H54 (cell line): ENCODE measurements around the gene CHD1.
A peak's percentile ranks its signal among the peaks of the same experiment; 100 is the strongest.

Experiments used
- DNase-seq: peaks from one replicate; pipeline ENCODE4 v3.0.0; 2011; ENCODE audit warnings: low spot score, mixed read lengths; ENCODE audit not compliant: insufficient read length
- FAIRE-seq: peaks from 3 replicates; lab custom pipeline; 2011; peaks lifted over from hg19 to GRCh38; lab: Jason Lieb, UNC
- POLR2A ChIP-seq: IDR thresholded peaks from 2 replicates; pipeline ENCODE4 v1.6.1; 2011; ENCODE audit warnings: low read depth, mild to moderate bottlenecking, low read length

CHD1 gene

GRCh38 chr5:98899456-98899855 is 29.4 kb downstream of the CHD1 start:
- no peak for TF ChIP-seq POLR2A
- FAIRE-seq = no peak
- DNase-seq = no peak

GRCh38 chr5:98898743-98899142 is 30.1 kb downstream of the CHD1 start:
- no peak for TF ChIP-seq POLR2A
- DNase-seq (no peak), FAIRE-seq (no peak)

GRCh38 chr5:98891591-98891990 is 37.2 kb downstream of the CHD1 start:
- FAIRE-seq (no peak), DNase-seq (no peak)
- TF ChIP-seq POLR2A = no peak

GRCh38 chr5:98880598-98880997 is 48.2 kb downstream of the CHD1 start:
- FAIRE-seq = peak; percentile 27
- TF ChIP-seq POLR2A = no peak
- no peak for DNase-seq

GRCh38 chr5:98880151-98880550 is 48.7 kb downstream of the CHD1 start:
- no peak for DNase-seq
- no peak for TF ChIP-seq POLR2A
- no peak for FAIRE-seq

GRCh38 chr5:98877600-98877999 is 51.2 kb downstream of the CHD1 start:
- TF ChIP-seq POLR2A = no peak
- DNase-seq (no peak), FAIRE-seq (no peak)

GRCh38 chr5:98872674-98873073 is 56.1 kb downstream of the CHD1 start:
- DNase-seq (no peak), FAIRE-seq (no peak)
- TF ChIP-seq POLR2A = no peak

- no peak for FAIRE-seq
- no peak for TF ChIP-seq POLR2A
- DNase-seq = no peak
These were observed 63.1 kb downstream of the CHD1 start for GRCh38 chr5:98865690-98866089.

GRCh38 chr5:98847054-98847453 is 81.8 kb downstream of the CHD1 start:
- DNase-seq (no peak), FAIRE-seq (peak; percentile 6)
- TF ChIP-seq POLR2A = no peak

- TF ChIP-seq POLR2A = no peak
- DNase-seq (no peak), FAIRE-seq (no peak)
These were observed 82.3 kb downstream of the CHD1 start for GRCh38 chr5:98846520-98846919.

GRCh38 chr5:98845878-98846277 is 82.9 kb downstream of the CHD1 start:
- FAIRE-seq = no peak
- no peak for DNase-seq
- TF ChIP-seq POLR2A = no peak

GRCh38 chr5:98844865-98845264 is 83.9 kb downstream of the CHD1 start:
- no peak for DNase-seq
- no peak for FAIRE-seq
- no peak for TF ChIP-seq POLR2A

- TF ChIP-seq POLR2A = no peak
- no peak for DNase-seq
- FAIRE-seq = no peak
These were observed 85.3 kb downstream of the CHD1 start for GRCh38 chr5:98843481-98843880.

- TF ChIP-seq POLR2A = no peak
- DNase-seq = no peak
- FAIRE-seq = no peak
These were observed 87.9 kb downstream of the CHD1 start for GRCh38 chr5:98840946-98841345.

GRCh38 chr5:98839469-98840383 is 89.1 kb downstream of the CHD1 start:
- DNase-seq (no peak), FAIRE-seq (no peak)
- TF ChIP-seq POLR2A = no peak
